ENCODE data around the gene SEMA5B. TPM values are rescaled to one million over a fixed set of nuclear protein-coding genes. Genes with fewer than 3 reads are reported as not detected.

Gene SEMA5B, protein sequence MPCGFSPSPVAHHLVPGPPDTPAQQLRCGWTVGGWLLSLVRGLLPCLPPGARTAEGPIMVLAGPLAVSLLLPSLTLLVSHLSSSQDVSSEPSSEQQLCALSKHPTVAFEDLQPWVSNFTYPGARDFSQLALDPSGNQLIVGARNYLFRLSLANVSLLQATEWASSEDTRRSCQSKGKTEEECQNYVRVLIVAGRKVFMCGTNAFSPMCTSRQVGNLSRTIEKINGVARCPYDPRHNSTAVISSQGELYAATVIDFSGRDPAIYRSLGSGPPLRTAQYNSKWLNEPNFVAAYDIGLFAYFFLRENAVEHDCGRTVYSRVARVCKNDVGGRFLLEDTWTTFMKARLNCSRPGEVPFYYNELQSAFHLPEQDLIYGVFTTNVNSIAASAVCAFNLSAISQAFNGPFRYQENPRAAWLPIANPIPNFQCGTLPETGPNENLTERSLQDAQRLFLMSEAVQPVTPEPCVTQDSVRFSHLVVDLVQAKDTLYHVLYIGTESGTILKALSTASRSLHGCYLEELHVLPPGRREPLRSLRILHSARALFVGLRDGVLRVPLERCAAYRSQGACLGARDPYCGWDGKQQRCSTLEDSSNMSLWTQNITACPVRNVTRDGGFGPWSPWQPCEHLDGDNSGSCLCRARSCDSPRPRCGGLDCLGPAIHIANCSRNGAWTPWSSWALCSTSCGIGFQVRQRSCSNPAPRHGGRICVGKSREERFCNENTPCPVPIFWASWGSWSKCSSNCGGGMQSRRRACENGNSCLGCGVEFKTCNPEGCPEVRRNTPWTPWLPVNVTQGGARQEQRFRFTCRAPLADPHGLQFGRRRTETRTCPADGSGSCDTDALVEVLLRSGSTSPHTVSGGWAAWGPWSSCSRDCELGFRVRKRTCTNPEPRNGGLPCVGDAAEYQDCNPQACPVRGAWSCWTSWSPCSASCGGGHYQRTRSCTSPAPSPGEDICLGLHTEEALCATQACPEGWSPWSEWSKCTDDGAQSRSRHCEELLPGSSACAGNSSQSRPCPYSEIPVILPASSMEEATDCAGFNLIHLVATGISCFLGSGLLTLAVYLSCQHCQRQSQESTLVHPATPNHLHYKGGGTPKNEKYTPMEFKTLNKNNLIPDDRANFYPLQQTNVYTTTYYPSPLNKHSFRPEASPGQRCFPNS
- total RNA-seq (under 1 TPM in 3 of 5 experiments, not detected in 2; 0.19 to 0.51 (median 0.24) TPM), polyA plus RNA-seq (not detected), total RNA-seq (0.67 reads per million)

DNA sequence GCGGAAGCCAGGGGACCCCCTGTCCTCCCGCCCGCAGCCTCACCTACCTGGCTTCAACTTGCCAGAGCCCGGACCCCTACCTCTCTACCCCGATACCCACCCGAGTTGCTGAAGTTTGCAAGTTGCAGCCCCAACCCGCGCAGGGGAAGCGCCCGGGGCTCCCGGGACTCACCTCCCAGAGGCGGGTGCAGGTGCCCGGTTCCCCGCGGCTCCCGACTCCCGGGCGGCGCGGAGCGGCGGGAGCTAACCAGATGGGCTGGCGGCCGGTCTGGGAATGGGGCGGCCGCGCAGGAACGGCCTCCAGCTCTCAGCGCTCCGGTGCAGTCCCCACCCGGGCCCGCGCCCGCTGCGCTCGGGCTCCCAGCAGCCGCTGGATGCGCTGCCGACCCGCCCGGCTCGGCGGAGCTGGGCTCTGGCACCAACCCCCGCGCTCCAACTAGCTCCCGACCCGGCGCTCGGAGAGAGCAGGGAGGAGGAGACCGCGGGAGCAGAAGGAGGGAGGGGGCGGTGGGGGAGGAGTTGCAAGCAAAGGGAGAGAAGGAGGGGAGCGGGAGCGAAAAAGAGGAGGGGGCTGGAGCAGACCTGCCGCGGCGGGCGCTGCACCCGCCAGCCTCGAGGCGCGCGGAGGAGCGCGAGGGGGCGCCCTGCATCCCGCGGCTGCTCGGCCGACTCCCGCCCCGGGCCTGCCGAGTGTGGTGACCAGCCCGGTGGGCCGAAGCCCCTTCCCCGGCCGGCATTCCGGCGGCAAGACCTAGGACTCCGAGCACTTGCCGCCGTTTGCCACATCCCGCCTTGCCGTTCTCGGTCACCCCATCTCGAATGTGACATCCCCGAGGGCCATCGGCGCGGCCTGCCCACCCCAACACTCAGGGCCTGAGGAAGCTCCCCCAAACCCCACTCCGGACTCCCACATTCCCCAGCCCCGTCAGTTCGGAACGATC, at the start of gene SEMA5B:
TSS of gene SEMA5B (minus strand) at position 472 of the 941 bp plus-strand sequence. CDS start 66,500 bp downstream, outside the sequence.
- Mint-ChIP-seq H3K4me1 (peaks cover 12 to 20% (median 17%) of the 10 kb centered on the region in 7 donors), H3K27ac (no peak within 1 kb of the TSS)
- POLR2A ChIA-PET: interaction anchor here (0.6 kb wide), 2 partner anchors 173 to 183 kb away, joined by 3 read pairs; no protein-coding TSS in a partner anchor

DNA sequence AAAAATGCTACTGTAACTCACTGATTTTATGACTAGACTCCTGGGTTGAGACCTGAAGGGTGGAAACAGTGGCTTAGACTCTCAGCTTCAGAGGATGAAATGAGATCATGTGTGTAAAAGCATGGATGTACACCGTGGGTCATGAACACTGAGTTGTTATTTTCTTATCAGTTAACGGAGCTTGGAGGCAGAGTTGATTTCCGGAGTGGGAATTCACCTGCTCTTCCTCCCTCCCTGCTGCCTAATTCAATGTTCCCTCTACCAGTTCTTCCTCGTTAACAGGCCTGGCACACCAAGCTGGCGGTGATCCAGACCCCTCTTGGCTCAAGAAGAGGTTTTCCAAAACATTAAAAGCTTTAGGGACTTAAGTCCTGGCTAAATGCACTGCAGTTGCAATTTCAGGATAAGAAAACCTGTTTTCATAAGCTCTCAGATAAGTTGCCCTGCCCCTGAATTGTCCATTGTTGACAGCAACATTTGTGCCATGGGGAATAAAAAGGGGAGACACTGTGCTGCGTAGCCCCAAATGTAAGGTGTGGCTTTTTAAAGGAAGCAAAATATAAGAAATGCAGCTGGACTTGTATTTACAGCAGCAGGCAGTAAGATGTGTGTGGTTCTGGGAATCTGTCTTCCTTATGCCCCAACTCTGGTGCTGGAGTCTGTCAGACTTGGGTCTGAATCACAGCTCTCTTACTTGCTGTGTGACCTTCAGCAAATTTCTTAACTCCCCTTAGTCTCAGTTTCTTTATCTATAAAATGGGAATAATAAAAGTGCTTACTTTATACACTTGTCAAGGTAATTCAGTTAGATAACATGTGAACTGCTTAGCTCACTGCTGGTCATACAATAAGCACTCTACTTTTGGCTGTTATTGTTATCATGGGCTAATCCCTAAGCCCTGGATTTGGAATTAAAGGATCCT, 49.2 kb upstream of the SEMA5B start:
- Histone ChIP-seq H3K4me1 (ENCODE audit: control insufficient read depth in 2 of 2, insufficient read depth in 2 of 2, low read length in 2 of 2) (no peaks in the 10 kb centered on the region), H3K4me3 (ENCODE audit: low read length) (no peak overlapping the region), H3K9me3 (ENCODE audit: control insufficient read depth in 2 of 3, low read length in 3 of 3) (no peaks in the 10 kb centered on the region), H3K27me3 (ENCODE audit: control insufficient read depth in 2 of 2, insufficient read depth in 2 of 2, low read length in 2 of 2) (no peaks in the 10 kb centered on the region), H3K27ac (ENCODE audit: low read depth, low read length) (no peak overlapping the region), H3K36me3 (ENCODE audit: control insufficient read depth in 2 of 3, insufficient read depth in 3 of 3, low read length in 3 of 3) (no peaks in the 10 kb centered on the region)
- H3K36me3 Mint-ChIP-seq: peaks cover 0 to 3% (median 0%) of the 10 kb centered on the region in 5 donors
- H3K4me3 Mint-ChIP-seq: no peak overlapping the region
- no peak for ATAC-seq
- H3K27me3 Mint-ChIP-seq: no peaks in the 10 kb centered on the region
- H3K9me3 Mint-ChIP-seq: no peaks in the 10 kb centered on the region
- intact Hi-C loops (cut with micrococcal nuclease): no loop called here
- ChIA-PET CTCF (no interaction called here), POLR2A (no interaction called here)
- peak overlapping the region in 1 of 9 donors; percentile 32 for H3K27ac Mint-ChIP-seq
- no peak for DNase-seq
- H3K4me1 Mint-ChIP-seq: peaks cover 10 to 33% (median 14%) of the 10 kb centered on the region in 7 donors

More for the DNA sequence above, at the start of gene SEMA5B:
- Histone ChIP-seq H3K4me3 (ENCODE audit: low read length) (peak within 1 kb of the TSS; percentile 62), H3K27me3 (ENCODE audit: control insufficient read depth in 2 of 2, insufficient read depth in 2 of 2, low read length in 2 of 2) (peaks cover 7 to 13% of the 10 kb centered on the region in 2 donors), H3K4me1 (ENCODE audit: control insufficient read depth in 2 of 2, insufficient read depth in 2 of 2, low read length in 2 of 2) (peaks cover 2 to 10% of the 10 kb centered on the region in 2 donors), H3K9me3 (ENCODE audit: control insufficient read depth in 2 of 3, low read length in 3 of 3) (no peaks in the 10 kb centered on the region), H3K36me3 (ENCODE audit: control insufficient read depth in 2 of 3, insufficient read depth in 3 of 3, low read length in 3 of 3) (no peaks in the 10 kb centered on the region), H3K27ac (ENCODE audit: low read depth, low read length) (no peak within 1 kb of the TSS)
- Mint-ChIP-seq H3K27me3 (peaks cover 32 to 67% (median 37%) of the 10 kb centered on the region in 5 donors), H3K4me3 (peak within 1 kb of the TSS; percentile 76 to 93 (median 80)), H3K9me3 (peaks cover 0 to 2% (median 0%) of the 10 kb centered on the region in 11 donors), H3K36me3 (peaks cover 0 to 7% (median 0%) of the 10 kb centered on the region in 5 donors)
- CTCF ChIA-PET: interaction anchor here (0.7 to 2.8 kb wide), 4 partner anchors 10 to 1481 kb away, joined by 3 to 11 read pairs (median 5); partner anchors contain the start of gene POLQ
- DNase-seq: peak in 7 of 9 donors; percentile 14 to 46 (median 21)
- ATAC-seq: peak; percentile 51
- intact Hi-C loops (cut with micrococcal nuclease): loop anchor here (1.0 to 5.0 kb wide), 10 partner anchors 85 to 1615 kb away; no protein-coding TSS in a partner anchor

DNA sequence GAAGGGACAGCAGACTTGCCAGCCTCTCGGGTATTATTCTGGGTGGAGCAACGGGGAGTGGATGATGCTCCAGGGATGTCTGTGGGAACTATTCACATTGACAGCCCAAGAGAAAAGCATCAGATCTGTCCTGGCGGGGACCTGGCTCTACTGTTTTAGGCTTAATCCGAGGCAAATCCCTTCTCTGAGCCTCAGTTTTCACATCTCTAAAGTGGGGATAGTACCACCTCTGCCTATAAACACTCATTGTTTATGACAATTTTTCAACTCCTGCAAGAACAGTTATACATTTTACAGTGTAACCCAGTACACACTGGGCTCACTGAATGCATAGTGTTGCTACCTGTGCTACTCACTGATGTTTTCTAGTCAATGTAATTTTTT, 48.5 kb upstream of the SEMA5B start:
- peak overlapping the region in 1 of 9 donors; percentile 32 for H3K27ac Mint-ChIP-seq
- intact Hi-C loops (cut with micrococcal nuclease): no loop called here
- no peak overlapping the region for H3K4me3 Mint-ChIP-seq
- ATAC-seq (no peak), DNase-seq (no peak)
- peaks cover 9 to 31% (median 15%) of the 10 kb centered on the region in 7 donors for H3K4me1 Mint-ChIP-seq
- no peaks in the 10 kb centered on the region for H3K36me3 ChIP-seq (ENCODE audit: control insufficient read depth in 2 of 3, insufficient read depth in 3 of 3, low read length in 3 of 3)
- no peaks in the 10 kb centered on the region for H3K27me3 Mint-ChIP-seq
- no peaks in the 10 kb centered on the region for H3K9me3 ChIP-seq (ENCODE audit: control insufficient read depth in 2 of 3, low read length in 3 of 3)
- H3K27ac ChIP-seq (ENCODE audit: low read depth, low read length): no peak overlapping the region
- H3K9me3 Mint-ChIP-seq: no peaks in the 10 kb centered on the region
- ChIA-PET POLR2A (no interaction called here), CTCF (no interaction called here)
- no peaks in the 10 kb centered on the region for H3K4me1 ChIP-seq (ENCODE audit: control insufficient read depth in 2 of 2, insufficient read depth in 2 of 2, low read length in 2 of 2)
- H3K36me3 Mint-ChIP-seq: peaks cover 0 to 3% (median 0%) of the 10 kb centered on the region in 5 donors
- H3K4me3 ChIP-seq (ENCODE audit: low read length): no peak overlapping the region
- H3K27me3 ChIP-seq (ENCODE audit: control insufficient read depth in 2 of 2, insufficient read depth in 2 of 2, low read length in 2 of 2): no peaks in the 10 kb centered on the region

- no peaks in the 10 kb centered on the region for H3K27me3 ChIP-seq (ENCODE audit: control insufficient read depth in 2 of 2, insufficient read depth in 2 of 2, low read length in 2 of 2)
- Mint-ChIP-seq H3K27me3 (no peaks in the 10 kb centered on the region), H3K27ac (no peak overlapping the region), H3K4me3 (no peak overlapping the region), H3K9me3 (no peaks in the 10 kb centered on the region), H3K36me3 (peaks cover 0 to 3% (median 0%) of the 10 kb centered on the region in 5 donors), H3K4me1 (peaks cover 10 to 31% (median 15%) of the 10 kb centered on the region in 7 donors)
- POLR2A ChIA-PET: no interaction called here
- ATAC-seq: no peak
- DNase-seq: no peak
- H3K4me3 ChIP-seq (ENCODE audit: low read length): no peak overlapping the region
- H3K9me3 ChIP-seq (ENCODE audit: control insufficient read depth in 2 of 3, low read length in 3 of 3): no peaks in the 10 kb centered on the region
- H3K4me1 ChIP-seq (ENCODE audit: control insufficient read depth in 2 of 2, insufficient read depth in 2 of 2, low read length in 2 of 2): no peaks in the 10 kb centered on the region
- no peak overlapping the region for H3K27ac ChIP-seq (ENCODE audit: low read depth, low read length)
- intact Hi-C loops (cut with micrococcal nuclease): no loop called here
- CTCF ChIA-PET: no interaction called here
- H3K36me3 ChIP-seq (ENCODE audit: control insufficient read depth in 2 of 3, insufficient read depth in 3 of 3, low read length in 3 of 3): no peaks in the 10 kb centered on the region
These were observed 47.8 kb upstream of the SEMA5B start for GRCh38 chr3:123075359-123075758.

GRCh38 chr3:123072564-123072963, 45.0 kb upstream of the SEMA5B start:
- Mint-ChIP-seq H3K4me3 (no peak overlapping the region), H3K27ac (no peak overlapping the region), H3K9me3 (no peaks in the 10 kb centered on the region), H3K36me3 (peaks cover 0 to 3% (median 0%) of the 10 kb centered on the region in 5 donors), H3K27me3 (no peaks in the 10 kb centered on the region), H3K4me1 (peaks cover 26 to 44% (median 30%) of the 10 kb centered on the region in 7 donors)
- ChIA-PET POLR2A (no interaction called here), CTCF (no interaction called here)
- H3K27me3 ChIP-seq (ENCODE audit: control insufficient read depth in 2 of 2, insufficient read depth in 2 of 2, low read length in 2 of 2): no peaks in the 10 kb centered on the region
- H3K36me3 ChIP-seq (ENCODE audit: control insufficient read depth in 2 of 3, insufficient read depth in 3 of 3, low read length in 3 of 3): no peaks in the 10 kb centered on the region
- peaks cover 7 to 8% of the 10 kb centered on the region in 2 donors for H3K4me1 ChIP-seq (ENCODE audit: control insufficient read depth in 2 of 2, insufficient read depth in 2 of 2, low read length in 2 of 2)
- no peaks in the 10 kb centered on the region for H3K9me3 ChIP-seq (ENCODE audit: control insufficient read depth in 2 of 3, low read length in 3 of 3)
- no peak overlapping the region for H3K27ac ChIP-seq (ENCODE audit: low read depth, low read length)
- intact Hi-C loops (cut with micrococcal nuclease): no loop called here
- no peak for ATAC-seq
- H3K4me3 ChIP-seq (ENCODE audit: low read length): no peak overlapping the region
- DNase-seq: no peak

All from naive thymus-derived CD4-positive, alpha-beta T cell (primary cell).